Measurements from ENCODE around the gene ULK3.

The ULK3 gene

GRCh38 chr15:74821091-74821789 lies 21.7 kb downstream of the ULK3 start:
- DNase-seq: no peak

DNA sequence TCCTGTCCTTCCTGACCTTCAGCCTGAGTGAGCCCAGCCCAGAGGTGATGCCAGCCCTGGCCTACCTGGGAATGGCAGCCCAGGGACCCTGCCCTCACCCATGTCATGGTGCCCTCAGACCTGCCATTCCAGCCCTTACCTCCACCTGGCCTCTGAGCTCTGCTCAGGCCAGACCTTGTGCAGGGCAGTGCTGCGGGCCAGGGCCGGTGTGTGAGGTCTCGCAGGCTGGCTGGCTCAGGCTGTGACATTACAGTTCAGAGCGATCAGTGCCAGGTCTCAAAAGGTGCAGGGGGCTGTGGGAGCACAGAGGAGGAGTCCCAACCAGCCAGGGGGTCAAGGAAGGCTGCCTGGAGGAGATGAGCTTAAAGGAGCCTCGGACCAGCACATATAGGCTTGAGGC lies 22.9 kb downstream of the ULK3 start:
- no peak for DNase-seq

GRCh38 chr15:74817370-74817737 lies 25.6 kb downstream of the ULK3 start:
- DNase-seq: no peak

DNA sequence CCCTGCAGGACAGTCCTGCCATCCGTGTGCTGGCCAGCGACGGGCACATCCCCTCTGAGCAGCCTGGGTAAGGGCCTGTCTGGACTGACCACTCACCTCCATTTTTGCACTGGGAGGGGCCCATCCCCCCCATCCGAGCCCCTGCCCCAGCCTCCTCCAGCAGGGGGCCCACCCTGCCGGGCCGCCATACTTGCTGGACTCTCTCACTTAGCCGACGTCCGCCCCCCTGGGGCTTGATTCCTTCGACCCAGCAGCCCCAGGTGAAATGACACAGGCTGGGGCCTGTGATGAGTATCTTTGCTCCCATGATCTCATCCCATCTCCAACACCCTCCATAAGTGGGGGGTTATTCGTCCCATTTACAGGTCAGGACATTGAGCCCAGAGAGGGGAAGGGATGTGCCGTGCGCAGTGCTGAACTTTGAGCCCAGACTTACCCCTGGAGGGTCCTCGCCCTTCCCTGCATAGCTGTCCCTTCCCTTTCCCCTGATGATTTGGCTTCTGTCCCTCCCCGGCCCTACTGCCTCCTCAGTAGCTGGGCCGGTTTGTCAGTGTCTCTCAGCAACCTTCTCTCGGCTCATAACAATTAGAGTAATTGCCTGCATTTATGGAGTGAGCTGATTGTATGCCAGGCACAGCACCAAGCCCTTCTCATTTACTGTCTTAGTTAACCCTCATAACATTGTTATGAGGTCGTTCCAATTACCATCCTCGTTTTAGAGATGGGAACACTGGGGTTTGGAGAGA lies 26.2 kb downstream of the ULK3 start:
- DNase-seq: no peak

GRCh38 chr15:74815961-74816360 lies 27.0 kb downstream of the ULK3 start:
- no peak for DNase-seq

DNA sequence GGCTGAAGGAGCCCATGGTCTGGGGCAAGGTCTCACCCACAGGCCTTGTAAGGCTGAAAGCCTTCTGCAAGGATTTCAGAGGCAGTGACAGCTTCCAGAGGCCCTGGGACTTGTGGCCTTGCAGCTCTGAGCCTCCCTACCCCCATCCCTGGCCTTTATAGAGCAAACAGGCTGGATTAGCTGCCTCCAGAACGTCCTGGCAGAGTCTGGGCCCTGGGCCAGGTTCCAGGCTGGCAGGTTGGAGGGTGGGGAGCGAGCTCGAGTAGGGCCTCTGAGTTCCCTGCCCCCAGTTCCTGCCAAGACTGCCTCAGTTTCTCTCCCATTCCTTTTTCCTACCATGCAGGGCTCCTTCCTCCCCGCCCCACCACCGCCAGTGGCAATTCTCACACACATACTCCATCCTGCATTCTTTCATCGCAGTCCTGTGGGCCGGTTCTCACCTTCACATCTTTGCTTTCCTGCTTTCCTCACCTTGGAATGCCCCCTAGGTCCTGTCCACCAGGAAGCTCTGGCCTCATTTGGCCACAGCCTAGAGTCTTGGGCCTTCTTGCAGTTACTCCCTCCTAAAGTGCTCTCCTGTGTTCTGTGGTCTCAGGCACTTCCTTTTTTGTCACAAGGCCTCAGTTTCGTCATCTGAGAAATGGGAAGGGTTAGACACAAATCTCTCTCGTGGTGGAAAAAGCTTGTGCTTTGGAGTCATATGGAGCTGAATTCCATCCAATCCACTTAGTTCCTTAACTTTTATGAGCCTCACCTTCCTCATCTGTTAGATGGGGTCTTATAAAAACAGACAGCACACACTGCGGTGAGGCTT lies 27.6 kb downstream of the ULK3 start:
- DNase-seq: no peak

GRCh38 chr15:74812533-74812932 lies 30.4 kb downstream of the ULK3 start, which contains the start of gene LMAN1L:
Gene LMAN1L (plus strand): TSS chr15:74812835. CDS start chr15:74812855, 20 bp downstream.
- no peak for DNase-seq

- DNase-seq: no peak
Measured at GRCh38 chr15:74809956-74810355, 33.0 kb downstream of the ULK3 start.

- DNase-seq: no peak
Measured at GRCh38 chr15:74809242-74809641, 33.7 kb downstream of the ULK3 start.

DNA sequence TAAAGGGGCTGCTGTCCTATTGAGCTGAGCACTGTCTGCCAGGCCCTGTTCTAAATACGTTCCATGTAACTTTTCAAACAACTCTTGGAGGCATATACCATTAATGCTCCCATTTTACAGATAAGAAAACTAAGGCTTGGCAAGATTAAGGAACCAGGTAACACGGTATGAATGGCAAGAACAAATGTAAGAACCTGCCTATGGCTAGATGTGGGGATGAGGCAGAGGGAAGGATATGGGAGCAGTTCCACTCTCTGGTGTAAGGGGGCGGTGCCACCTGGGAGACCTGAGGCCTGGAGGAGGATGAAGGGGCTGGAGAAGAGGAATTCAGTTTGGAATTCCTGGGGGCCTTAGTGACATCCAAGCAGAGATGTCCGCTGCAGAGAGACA lies 34.1 kb downstream of the ULK3 start:
- no peak for DNase-seq

DNA sequence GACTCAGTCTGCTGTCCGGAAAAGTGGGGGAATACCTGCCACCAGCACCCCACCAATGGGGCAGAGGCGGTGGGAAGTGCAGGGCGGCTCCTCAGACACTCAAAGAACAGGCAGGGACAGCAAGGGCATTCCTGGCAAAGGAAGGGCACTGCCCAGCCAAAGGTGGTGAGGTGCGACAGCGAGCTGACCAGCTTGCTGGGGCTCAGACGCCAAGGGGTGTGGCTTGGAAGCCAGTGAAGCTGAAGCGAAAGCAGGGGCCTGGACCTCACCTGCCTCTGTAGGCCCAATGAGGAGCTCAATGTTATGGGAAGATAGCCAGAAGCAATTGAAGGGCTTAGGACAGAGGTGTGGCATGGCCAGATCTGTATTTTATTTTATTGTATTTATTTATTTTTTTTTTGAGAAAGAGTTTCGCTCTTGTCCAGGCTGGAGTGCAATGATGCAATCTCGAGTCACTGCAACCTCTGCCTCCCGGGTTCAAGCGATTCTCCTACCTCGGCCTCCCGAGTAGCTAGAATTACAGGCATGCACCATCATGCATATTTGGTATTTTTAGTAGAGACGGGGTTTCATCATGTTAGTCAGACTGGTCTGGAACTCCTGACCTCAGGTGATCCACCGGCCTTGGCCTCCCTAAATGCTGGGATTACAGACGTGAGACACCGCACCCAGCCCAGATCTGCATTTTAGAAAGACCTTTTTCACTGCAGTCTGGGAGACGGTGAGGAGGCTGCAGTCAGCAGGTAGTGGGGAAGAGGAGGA lies 34.7 kb downstream of the ULK3 start:
- no peak for DNase-seq

DNA sequence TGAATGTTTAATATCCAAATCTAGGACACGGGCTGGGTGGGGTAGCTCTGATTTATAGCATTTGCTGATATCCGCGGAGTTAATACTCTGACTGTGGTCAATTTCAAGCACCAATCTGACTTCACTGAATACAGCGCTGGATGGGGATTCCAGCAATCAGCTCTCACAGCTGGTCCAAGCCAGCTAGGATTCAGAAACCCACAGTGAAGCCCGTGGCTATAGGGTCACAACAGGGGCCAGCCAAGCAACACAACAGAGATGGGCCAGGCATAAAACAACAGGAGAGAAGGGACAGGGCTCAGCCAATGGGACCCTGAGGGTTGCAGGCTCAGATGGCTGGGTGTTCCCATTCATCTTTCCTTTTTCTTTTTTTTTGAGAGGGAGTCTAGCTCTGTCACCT lies 35.7 kb downstream of the ULK3 start:
- DNase-seq: no peak

DNA sequence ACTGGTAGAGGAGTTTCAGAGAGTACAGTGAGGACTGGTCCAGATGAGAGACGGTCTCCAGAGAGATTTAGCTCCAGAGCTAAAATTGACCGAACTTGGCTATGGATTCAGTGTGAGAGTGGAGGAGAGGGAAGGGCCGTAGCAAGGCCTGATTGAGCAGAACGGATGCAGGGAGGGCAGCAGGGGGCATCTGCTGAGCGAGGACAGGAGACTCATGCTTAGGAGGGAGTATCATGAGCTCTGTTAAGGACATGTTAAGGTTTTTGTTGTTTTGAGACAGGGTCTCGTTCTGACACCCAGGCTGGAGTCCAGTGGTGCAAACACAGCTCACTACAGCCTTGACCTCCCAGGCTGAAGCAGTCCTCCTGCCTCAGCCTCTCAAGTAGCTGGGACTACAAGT lies 38.0 kb downstream of the ULK3 start:
- DNase-seq: no peak

DNA sequence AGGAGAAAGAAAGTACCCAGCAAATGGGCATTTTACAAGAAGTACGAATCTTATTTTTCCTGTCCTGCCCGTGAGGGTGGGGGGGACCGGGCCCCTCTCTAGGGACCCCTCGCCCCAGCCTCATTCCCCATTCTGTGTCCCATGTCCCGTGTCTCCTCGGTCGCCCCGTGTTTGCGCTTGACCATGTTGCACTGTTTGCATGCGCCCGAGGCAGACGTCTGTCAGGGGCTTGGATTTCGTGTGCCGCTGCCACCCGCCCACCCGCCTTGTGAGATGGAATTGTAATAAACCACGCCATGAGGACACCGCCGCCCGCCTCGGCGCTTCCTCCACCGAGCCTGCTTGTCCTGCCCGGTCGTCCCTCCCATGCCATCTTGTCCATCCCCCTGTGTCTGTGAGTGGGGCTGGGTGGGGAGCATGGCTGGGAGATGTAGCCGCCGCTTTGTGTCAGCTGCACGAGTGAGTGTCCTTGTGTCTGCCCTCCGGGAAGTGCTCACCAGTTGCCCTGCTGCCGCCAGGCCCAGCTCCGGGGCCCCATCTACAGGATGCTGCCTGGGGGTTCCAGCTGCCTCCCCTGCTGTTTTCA lies 40.0 kb downstream of the ULK3 start:
- DNase-seq: no peak

DNA sequence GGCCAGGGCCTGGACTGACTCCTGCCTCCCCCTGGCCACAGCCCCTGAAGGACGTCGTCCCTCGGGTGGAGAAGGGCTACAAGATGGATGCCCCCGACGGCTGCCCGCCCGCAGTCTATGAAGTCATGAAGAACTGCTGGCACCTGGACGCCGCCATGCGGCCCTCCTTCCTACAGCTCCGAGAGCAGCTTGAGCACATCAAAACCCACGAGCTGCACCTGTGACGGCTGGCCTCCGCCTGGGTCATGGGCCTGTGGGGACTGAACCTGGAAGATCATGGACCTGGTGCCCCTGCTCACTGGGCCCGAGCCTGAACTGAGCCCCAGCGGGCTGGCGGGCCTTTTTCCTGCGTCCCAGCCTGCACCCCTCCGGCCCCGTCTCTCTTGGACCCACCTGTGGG lies 40.7 kb downstream of the ULK3 start:
- DNase-seq: no peak

DNA sequence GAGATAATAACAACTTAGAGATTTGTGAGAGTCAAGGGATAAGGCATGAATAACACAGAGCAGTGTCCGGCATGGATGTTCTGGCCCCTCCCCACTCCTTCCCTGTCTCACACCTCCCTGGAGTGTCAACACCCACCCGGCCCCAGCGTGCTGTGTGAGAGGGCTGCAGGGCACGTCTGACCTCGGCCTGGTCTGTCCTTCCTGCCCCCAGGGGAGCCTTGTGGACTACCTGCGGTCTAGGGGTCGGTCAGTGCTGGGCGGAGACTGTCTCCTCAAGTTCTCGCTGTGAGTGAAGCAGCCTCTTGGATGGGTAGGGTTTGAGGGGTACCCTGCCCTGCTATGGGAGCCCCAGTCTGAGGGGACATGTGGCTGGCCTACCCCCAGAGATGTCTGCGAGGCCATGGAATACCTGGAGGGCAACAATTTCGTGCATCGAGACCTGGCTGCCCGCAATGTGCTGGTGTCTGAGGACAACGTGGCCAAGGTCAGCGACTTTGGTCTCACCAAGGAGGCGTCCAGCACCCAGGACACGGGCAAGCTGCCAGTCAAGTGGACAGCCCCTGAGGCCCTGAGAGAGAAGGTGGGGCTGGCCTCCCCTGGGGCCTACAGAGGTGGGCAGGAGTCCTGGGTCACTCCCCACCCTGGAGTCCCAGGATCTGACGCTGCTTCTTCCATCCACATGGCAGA lies 41.5 kb downstream of the ULK3 start:
- DNase-seq: no peak

GRCh38 chr15:74800559-74801094 lies 42.3 kb downstream of the ULK3 start:
- DNase-seq: no peak

GRCh38 chr15:74799856-74800558 lies 42.9 kb downstream of the ULK3 start:
- DNase-seq: peak; percentile 79

DNA sequence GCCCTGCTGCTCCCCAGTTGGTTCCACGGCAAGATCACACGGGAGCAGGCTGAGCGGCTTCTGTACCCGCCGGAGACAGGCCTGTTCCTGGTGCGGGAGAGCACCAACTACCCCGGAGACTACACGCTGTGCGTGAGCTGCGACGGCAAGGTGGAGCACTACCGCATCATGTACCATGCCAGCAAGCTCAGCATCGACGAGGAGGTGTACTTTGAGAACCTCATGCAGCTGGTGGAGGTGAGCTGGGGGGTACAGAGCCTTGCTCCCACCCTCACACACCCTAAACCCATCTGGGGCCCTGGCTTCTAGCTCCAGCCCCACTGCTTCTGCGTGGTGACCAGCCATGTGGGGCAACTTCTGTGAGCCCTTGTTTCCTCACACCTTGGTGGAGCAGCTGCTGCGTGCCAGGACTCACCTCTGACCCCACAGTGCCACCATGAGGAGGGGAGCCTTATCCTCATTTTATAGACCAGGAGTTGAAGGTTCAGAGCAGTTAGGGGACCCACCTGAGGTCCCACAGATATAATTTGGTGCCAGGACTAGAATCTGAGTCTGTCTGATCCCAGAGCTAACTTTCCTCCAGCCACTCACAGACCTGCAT lies 43.6 kb downstream of the ULK3 start:
- DNase-seq: no peak

DNA sequence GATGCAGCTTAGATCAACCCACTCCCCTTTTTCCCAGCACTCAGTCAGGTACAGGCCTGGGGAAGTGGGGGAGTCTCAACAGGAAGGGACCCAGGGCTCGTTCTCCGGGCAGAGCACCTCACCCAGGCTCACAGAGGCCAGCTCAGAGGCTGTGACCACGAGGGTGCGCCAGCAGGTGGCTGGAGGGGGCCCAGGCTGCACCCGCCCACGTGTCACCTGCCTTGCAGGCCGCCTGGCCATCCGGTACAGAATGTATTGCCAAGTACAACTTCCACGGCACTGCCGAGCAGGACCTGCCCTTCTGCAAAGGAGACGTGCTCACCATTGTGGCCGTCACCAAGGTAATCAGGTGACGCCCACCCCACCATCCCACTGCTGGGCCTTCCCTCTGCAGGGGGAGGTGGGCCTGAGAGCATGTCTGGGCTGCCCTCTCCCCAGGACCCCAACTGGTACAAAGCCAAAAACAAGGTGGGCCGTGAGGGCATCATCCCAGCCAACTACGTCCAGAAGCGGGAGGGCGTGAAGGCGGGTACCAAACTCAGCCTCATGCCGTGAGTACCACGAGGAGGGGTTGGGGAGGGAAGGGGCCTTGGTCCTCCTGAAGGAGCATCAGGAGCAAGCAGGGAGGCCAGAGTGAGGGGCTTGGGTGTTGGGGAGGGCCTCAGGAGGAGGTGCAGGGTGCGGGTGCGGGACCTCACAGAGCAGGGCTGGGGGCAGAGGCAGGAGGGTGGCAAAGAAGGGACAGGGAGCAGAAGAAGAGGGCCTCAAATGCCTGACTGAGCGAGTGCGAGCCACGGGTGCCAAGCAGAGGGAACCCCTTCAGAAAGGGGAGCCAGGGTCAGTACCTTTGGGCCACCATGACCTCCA lies 44.3 kb downstream of the ULK3 start:
- no peak for DNase-seq
